Stomach smooth muscle (tissue), 2 donors: ENCODE measurements around the gene C1orf167.

Experiments used
- H3K27ac ChIP-seq: one replicate; pipeline ENCODE4 v1.7.0; 2013; ENCODE audit warnings: mild to moderate bottlenecking, low read length, inconsistent platforms
- H3K27me3 ChIP-seq, 2 donors: one replicate each; pipeline ENCODE4 v1.7.0; 2013; ENCODE audit warnings: low read length in 2 of 2; ENCODE audit not compliant: insufficient read depth in 2 of 2, control insufficient read depth in 1 of 2
- H3K36me3 ChIP-seq, 2 donors: one replicate each; pipeline ENCODE4 v1.7.0; 2013; ENCODE audit warnings: low read length in 2 of 2; ENCODE audit not compliant: control insufficient read depth in 2 of 2, insufficient read depth in 2 of 2
- H3K4me1 ChIP-seq: one replicate; pipeline ENCODE4 v1.7.0; 2013; ENCODE audit warnings: low read length; ENCODE audit not compliant: control insufficient read depth, insufficient read depth
- H3K4me3 ChIP-seq, 2 donors: one replicate each; pipeline ENCODE4 v1.7.0; 2013; ENCODE audit warnings: low read length in 2 of 2
- H3K9ac ChIP-seq, 2 donors: one replicate each; pipeline ENCODE4 v1.7.0; 2013; ENCODE audit warnings: low read length in 2 of 2, mild to moderate bottlenecking in 1 of 2
- H3K9me3 ChIP-seq, 2 donors: one replicate each; pipeline ENCODE4 v1.7.0; 2013; ENCODE audit warnings: low read length in 2 of 2; ENCODE audit not compliant: control insufficient read depth in 2 of 2
- donor health status: healthy.
- donor health status: Pancreatic carcinoma.

C1orf167 gene

GRCh38 chr1:11823366-11824137, 61.6 kb downstream of the C1orf167 start:
- H3K4me3 ChIP-seq: no peak overlapping the region
- H3K9me3 ChIP-seq: no peaks in the 10 kb centered on the region
- no peaks in the 10 kb centered on the region for H3K27me3 ChIP-seq
- H3K4me1 ChIP-seq: no peaks in the 10 kb centered on the region
- H3K27ac ChIP-seq: no peak overlapping the region
- peaks cover 58 to 62% of the 10 kb centered on the region in 2 donors for H3K36me3 ChIP-seq
- no peak overlapping the region for H3K9ac ChIP-seq

GRCh38 chr1:11825131-11825530, 63.1 kb downstream of the C1orf167 start:
- H3K9ac ChIP-seq: no peak overlapping the region
- no peak overlapping the region for H3K27ac ChIP-seq
- H3K36me3 ChIP-seq: peaks cover 67 to 68% of the 10 kb centered on the region in 2 donors
- H3K27me3 ChIP-seq: no peaks in the 10 kb centered on the region
- H3K9me3 ChIP-seq: no peaks in the 10 kb centered on the region
- no peak overlapping the region for H3K4me3 ChIP-seq
- H3K4me1 ChIP-seq: no peaks in the 10 kb centered on the region

GRCh38 chr1:11826946-11827345, 65.0 kb downstream of the C1orf167 start:
- peaks cover 66 to 74% of the 10 kb centered on the region in 2 donors for H3K36me3 ChIP-seq
- no peak overlapping the region for H3K4me3 ChIP-seq

GRCh38 chr1:11828511-11828910, 66.5 kb downstream of the C1orf167 start:
- Histone ChIP-seq H3K27ac (no peak overlapping the region), H3K4me3 (no peak overlapping the region), H3K9ac (no peak overlapping the region), H3K36me3 (peaks cover 73 to 80% of the 10 kb centered on the region in 2 donors), H3K4me1 (no peaks in the 10 kb centered on the region), H3K27me3 (no peaks in the 10 kb centered on the region), H3K9me3 (no peaks in the 10 kb centered on the region)

More at GRCh38 chr1:11826946-11827345, 65.0 kb downstream of the C1orf167 start:
- H3K27ac ChIP-seq: no peak overlapping the region
- no peaks in the 10 kb centered on the region for H3K4me1 ChIP-seq
- no peaks in the 10 kb centered on the region for H3K27me3 ChIP-seq
- no peaks in the 10 kb centered on the region for H3K9me3 ChIP-seq
- no peak overlapping the region for H3K9ac ChIP-seq

GRCh38 chr1:11831945-11832725, 70.1 kb downstream of the C1orf167 start:
- no peak overlapping the region for H3K27ac ChIP-seq
- H3K36me3 ChIP-seq: peaks cover 69 to 80% of the 10 kb centered on the region in 2 donors
- H3K9ac ChIP-seq: no peak overlapping the region
- H3K4me1 ChIP-seq: no peaks in the 10 kb centered on the region
- no peaks in the 10 kb centered on the region for H3K9me3 ChIP-seq
- H3K4me3 ChIP-seq: no peak overlapping the region
- H3K27me3 ChIP-seq: no peaks in the 10 kb centered on the region

GRCh38 chr1:11833497-11833896, 71.5 kb downstream of the C1orf167 start:
- H3K36me3 ChIP-seq: peaks cover 73 to 80% of the 10 kb centered on the region in 2 donors
- H3K9ac ChIP-seq: no peak overlapping the region

GRCh38 chr1:11833900-11834299, 71.9 kb downstream of the C1orf167 start:
- H3K9ac ChIP-seq: no peak overlapping the region
- H3K9me3 ChIP-seq: no peaks in the 10 kb centered on the region
- no peak overlapping the region for H3K4me3 ChIP-seq
- H3K27me3 ChIP-seq: no peaks in the 10 kb centered on the region
- H3K36me3 ChIP-seq: peaks cover 70 to 76% of the 10 kb centered on the region in 2 donors
- H3K4me1 ChIP-seq: no peaks in the 10 kb centered on the region
- no peak overlapping the region for H3K27ac ChIP-seq

More at GRCh38 chr1:11833497-11833896, 71.5 kb downstream of the C1orf167 start:
- H3K4me1 ChIP-seq: no peaks in the 10 kb centered on the region
- no peak overlapping the region for H3K4me3 ChIP-seq
- no peaks in the 10 kb centered on the region for H3K9me3 ChIP-seq
- H3K27ac ChIP-seq: no peak overlapping the region
- no peaks in the 10 kb centered on the region for H3K27me3 ChIP-seq

- Histone ChIP-seq H3K27me3 (no peaks in the 10 kb centered on the region), H3K4me1 (no peaks in the 10 kb centered on the region), H3K27ac (no peak overlapping the region), H3K9me3 (no peaks in the 10 kb centered on the region), H3K9ac (no peak overlapping the region), H3K36me3 (peaks cover 73 to 77% of the 10 kb centered on the region in 2 donors), H3K4me3 (no peak overlapping the region)
Measured at GRCh38 chr1:11835441-11836225, 73.6 kb downstream of the C1orf167 start.

GRCh38 chr1:11836955-11837766, 75.2 kb downstream of the C1orf167 start:
- Histone ChIP-seq H3K4me1 (no peaks in the 10 kb centered on the region), H3K4me3 (no peak overlapping the region), H3K27me3 (no peaks in the 10 kb centered on the region), H3K36me3 (peaks cover 76 to 84% of the 10 kb centered on the region in 2 donors), H3K9me3 (no peaks in the 10 kb centered on the region), H3K27ac (no peak overlapping the region), H3K9ac (no peak overlapping the region)
